GM21390 (cell line): Measurements from ENCODE around the gene DNMT3L.
"Not testable (repeated sequence)": the region's sequence is repeated elsewhere in the genome, so short reads cannot be mapped to it uniquely, and the experiment has no call there.

Source experiments
- ATAC-seq: cut with Tn5 transposase; IDR thresholded peaks from one replicate; pipeline ENCODE4 v1.9.1; 2021; ENCODE audit not compliant: unreplicated experiment

The DNMT3L gene

DNA sequence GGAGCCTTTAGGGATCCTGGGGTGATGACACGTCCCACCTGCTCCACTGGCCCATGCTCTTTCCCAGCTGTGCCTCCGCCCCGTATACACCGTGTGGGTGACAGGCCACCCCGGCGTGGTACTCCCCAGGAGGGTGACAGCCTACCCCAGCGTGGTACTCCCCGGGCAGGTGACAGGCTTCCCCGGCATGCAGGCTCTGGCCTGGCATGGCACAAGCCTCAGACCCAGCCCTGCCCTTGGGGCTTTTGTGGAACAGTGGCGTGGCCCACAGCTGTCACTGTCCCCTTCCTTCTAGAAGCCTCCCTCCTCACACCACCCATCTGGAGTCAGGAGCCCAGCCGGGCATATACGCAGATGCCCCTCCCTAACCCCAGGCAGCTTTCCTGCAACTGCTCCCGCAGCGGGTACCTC is 33.5 kb upstream of the DNMT3L start:
- no peak for ATAC-seq

DNA sequence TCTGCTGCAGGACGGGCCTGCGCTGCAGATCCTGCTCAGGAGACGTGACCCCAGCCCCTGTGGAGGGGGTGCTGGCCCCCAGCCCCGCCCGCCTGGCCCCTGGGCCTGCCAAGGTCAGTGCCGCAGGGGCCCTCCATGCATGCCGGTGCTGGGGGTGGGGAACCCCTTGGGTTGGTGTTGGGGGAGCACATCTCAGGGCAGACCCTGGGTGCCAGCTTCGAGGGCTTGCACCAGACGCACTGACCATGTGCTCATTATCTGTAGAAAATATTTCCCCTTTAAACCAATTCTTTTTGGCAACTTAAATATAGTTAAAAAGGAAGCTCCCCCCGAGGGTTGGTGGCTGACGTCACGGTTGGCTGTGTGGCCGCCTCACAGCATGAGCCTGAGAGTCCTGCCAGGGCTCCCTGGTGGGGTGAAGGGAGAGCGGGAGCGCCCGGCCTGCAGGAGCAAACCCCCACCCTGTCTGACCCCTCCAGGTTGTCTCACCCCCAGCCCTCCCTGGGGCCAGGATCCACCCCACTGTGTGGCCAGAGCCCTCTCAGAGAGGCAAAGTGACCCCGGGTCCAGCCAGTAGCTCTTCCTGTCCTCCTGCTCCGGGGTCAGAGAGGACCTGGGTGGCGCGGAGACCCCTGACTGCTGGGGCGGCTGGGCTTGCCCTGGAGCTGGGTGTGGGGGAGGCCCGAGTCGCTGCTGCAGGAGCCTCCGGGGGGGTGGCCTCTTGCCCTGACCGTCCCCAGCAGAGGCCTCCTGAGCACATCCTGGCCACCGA is 32.9 kb upstream of the DNMT3L start:
- ATAC-seq: no peak

DNA sequence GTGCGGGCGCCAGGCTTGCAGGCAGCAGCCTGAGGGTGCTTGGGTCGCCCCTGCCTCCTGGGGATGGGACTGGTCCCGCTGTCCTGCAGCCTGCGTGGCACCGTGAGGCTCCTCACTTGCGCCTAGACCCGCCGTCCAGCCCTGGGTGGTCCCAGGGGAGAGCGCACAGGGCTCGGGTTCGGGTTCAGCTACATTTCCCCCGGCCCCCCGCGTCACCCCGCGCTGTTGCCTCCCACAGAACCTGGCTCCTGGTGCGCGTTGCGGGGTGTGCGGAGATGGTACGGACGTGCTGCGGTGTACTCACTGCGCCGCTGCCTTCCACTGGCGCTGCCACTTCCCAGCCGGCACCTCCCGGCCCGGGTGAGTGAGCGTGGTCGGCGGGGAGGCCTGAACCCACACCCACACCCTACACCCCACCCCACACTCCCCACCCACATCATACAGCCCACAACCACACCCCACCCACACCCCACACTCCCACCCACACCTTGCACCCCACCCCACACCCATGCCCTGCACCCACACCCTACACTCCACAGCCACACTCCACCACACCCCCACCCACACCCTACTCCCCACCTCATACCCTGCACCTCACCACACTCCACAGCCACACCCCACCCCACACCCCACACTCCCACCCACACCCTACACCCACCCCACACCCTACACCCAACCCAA is 32.0 kb upstream of the DNMT3L start:
- ATAC-seq: no peak

DNA sequence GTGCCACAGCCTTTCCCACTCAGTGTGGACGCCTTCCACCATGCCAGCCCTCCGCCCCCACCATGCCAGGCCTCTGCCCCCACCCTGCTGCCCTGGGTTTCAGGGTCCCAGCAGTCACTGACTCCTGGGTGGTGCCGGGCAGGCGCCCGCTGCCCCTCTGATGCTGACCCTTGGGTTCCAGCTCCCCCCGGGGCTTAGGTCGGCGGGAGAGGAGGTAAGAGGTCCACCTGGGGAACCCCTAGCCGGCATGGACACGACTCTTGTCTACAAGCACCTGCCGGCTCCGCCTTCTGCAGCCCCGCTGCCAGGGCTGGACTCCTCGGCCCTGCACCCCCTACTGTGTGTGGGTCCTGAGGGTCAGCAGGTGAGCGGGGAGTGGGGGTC is 31.1 kb upstream of the DNMT3L start:
- no peak for ATAC-seq

DNA sequence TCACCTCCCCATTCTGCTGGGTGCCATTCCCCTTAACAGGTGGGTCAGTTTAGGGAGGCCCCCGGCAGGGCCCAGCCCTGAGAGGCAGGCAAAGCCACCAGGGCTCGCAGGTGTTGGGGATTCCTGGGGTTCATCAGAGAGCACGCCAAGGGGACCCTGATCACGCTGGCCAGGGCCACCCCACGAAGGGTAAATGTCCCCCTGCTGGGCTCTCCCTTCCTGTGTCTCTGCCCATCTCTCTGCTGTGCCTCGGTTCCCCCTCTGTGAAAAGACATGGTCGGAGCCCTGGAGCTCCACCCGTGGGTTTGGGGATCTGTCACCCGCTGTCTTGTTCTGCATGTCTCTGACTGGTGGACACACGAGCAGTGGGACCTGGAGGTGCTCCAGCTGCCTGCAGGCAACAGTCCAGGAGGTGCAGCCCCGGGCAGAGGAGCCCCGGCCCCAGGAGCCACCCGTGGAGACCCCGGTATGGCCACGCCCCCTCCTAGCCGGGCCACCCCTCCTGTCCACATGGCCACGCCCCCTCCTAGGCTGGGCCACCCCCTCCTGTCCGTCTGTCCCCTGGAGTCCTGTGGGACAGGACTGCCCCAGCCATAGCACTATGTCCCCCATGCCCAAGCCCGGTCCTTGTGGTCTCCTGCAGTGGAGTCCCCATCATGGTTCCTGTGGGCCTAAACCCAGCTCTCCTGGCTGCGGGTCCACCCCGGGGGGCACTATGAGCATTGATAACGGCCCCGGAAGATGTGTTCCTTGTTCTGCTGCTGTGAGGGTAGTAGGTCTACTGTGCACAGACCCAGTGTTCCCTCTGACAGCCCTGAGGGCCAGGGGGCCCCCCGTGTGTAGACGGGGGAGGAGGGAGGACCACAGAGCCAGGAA is 30.5 kb upstream of the DNMT3L start:
- no peak for ATAC-seq

DNA sequence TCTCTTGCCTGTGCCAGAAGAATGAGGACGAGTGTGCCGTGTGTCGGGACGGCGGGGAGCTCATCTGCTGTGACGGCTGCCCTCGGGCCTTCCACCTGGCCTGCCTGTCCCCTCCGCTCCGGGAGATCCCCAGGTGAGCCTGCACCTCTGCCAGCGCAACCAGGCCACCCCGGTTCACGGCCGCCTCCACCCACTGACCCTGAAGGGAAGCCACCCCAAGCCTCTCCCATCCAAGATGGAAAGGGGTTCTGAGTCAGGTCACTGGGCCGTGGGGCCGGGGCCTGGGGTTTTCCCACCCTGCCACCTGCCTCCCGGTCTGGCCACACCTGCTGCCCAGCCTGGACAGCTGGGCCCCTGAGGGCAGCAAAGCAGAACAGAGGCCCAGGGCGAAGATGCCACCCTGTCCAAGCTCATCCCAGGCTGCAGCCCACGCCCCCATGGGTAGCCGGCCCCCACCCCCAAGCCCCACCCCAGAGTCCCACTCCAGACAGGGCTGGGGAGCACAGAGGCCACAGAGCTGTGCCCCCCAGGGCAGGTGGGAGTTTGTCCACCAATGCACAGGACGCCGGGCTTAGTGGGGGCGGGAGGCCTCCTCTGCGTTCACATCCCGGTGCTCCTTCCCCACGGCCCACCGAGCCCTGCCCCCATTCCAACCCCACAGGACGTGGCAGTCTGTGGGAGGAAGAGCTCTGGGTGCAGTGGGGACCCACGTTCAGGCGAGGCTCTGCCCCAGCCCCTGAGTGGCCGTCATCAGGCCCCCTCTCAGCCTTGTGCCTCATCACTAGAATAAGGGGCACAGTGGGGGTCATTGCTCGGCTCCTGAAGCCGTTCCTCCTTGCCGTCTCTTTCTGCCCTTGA is 29.6 kb upstream of the DNMT3L start:
- no peak for ATAC-seq

DNA sequence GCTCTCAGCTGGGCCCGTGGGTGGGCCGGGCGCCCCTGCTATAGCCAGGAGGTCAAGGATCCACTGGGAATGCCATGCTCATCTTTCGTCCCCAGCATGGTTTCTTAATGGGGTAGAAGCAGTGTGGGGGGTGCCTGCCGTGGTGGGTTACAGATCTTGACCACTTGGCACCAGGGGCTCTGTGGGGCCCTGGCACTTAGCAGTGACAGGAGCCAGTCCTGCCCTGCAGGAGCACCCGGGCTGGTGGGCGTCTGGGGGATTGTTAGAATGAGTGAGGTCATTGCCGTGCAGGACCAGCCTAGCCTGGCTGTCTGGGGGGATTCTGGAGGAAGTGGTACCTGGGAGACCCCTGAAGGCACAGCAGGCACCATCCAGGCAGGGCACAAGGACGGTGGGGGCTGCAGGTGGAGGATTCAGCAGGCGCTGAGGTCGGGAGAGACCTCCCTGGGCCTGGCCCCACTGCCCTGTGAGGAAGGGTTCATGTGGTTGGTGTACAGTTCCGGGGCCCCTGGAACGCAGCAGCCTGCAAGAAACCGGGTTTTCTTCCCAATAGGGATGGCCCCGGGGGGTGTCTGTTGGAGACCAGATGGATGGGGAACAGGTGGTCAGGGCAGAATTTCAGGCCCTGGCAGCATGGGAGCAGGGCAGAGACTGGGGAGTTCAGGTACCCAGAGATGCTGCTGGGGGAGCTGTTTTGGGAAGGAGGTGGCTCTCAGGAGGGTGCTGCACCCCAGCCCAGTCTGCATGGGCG is 28.8 kb upstream of the DNMT3L start:
- ATAC-seq: no peak

DNA sequence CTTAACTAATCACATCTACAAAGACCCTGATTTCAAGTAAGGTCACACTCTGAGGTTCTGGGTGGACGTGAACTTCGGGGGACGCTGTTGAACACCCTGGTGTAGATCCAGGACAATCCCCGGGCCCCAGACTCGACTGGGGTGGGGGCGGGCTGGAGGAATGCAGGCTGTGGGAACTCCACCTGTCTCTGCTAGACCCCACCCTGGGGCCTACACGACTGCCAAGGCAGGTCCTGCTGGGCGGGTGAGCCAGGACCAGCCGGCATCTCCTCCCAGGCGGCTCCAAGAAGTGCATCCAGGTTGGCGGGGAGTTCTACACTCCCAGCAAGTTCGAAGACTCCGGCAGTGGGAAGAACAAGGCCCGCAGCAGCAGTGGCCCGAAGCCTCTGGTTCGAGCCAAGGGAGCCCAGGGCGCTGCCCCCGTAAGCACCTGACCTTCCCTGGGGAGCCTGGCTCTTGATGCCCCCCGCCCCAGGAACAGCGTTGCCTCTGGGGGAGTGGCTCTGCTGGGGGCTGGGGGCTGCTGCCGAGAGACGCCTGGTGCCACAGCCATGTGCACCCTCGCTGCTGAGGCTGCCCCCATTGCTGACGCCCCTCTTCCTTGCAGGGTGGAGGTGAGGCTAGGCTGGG is 27.8 kb upstream of the DNMT3L start:
- ATAC-seq: no peak

DNA sequence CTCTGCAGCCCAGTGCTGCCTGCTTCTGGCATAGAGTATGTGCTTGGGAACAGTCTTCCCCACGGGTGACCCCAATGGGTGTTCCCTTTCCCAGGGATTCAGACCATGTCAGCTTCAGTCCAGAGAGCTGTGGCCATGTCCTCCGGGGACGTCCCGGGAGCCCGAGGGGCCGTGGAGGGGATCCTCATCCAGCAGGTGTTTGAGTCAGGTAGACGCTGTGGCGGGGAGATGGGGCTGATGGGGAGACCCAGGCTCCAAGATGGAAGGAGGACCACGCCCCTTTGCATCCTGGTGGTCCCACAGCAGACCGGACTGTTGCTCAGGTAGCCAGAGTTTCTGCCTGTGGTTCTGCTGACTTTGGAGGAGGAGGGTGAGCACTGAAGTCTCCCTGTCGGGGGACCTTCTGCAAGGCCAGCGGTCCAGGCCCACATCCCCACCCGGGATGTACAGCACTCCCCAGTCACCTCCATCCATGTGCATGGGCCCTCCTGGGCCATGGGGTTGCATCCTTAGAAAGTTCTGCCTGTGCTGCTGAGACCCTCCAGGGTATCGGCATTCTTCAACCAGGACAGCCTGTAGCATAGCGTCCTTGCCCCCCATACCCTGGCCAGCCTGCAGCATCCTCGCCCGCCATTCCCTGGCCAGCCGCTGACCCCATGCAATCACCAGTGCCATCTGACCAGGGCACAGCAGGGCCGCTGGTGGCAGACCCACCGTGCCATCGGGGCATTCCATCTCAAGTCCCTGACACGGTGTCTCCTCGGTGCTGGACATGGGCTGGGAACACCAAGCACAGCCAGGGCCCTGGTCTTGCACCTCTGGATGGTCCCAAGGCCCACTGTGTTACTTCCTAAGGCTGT is 26.8 kb upstream of the DNMT3L start:
- ATAC-seq: no peak

DNA sequence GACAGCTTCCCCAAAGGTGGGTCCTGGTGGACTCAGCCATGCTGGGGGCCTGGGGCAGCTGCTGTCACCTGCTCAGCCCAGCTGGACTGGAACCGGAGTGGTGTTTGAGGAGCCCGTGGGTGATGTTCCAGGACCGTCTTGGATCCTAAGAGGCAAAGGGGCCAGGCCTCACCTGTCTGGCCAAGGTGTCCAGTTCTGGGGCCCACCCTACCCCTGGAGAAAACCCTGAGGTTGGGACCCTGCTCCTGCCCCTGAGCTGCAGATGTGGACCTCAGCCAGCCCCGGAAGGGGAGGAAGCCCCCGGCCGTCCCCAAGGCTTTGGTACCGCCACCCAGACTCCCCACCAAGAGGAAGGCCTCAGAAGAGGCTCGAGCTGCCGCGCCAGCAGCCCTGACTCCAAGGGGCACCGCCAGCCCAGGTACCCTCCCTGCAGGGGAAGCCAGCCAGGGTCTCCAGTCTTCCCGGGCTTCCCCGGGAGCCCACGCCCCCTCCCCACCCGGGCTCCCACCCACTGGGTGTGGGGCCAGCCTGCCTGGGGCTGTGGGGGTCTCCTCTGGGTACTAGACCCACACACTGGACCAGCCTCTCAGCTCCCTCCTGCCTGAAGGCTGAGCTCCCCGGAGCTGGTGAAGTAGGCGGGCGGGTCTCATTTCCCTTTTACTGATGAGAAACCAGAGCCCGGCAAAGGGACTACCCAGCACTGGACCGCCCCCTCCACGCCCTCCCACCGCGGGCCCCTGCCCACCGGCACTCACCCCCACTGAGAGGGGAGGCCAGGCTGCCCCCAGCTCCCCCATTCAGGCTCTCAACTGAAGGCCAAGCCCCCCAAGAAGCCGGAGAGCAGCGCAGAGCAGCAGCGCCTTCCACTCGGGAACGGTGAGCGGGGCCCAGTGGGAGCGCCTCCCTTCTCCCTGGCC is 25.3 kb upstream of the DNMT3L start:
- no peak for ATAC-seq

DNA sequence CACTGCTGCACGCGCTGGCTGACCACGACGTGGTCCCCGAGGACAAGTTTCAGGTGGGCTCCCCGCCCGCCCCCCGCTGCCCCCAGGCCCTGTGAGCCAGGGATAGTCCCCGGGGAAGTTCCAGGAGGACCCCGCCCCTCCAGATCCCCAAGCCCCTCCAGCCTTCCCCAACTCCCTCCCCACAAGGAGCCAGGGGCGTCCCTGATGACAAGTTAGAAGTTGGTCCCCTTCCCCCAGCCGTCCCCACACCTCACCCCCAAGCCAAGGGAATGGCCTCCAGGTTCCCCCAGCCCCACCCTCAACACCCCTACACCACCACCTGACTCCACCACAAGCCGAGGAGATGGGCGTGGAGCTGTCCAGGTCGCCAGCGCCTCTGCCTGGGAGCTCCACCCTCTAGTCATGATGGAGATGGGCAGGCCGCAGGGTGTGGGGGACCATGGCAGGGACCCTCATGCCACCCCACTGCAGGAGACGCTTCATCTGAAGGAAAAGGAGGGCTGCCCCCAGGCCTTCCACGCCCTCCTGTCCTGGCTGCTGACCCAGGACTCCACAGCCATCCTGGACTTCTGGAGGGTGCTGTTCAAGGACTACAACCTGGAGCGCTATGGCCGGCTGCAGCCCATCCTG is 24.5 kb upstream of the DNMT3L start:
- ATAC-seq: no peak

DNA sequence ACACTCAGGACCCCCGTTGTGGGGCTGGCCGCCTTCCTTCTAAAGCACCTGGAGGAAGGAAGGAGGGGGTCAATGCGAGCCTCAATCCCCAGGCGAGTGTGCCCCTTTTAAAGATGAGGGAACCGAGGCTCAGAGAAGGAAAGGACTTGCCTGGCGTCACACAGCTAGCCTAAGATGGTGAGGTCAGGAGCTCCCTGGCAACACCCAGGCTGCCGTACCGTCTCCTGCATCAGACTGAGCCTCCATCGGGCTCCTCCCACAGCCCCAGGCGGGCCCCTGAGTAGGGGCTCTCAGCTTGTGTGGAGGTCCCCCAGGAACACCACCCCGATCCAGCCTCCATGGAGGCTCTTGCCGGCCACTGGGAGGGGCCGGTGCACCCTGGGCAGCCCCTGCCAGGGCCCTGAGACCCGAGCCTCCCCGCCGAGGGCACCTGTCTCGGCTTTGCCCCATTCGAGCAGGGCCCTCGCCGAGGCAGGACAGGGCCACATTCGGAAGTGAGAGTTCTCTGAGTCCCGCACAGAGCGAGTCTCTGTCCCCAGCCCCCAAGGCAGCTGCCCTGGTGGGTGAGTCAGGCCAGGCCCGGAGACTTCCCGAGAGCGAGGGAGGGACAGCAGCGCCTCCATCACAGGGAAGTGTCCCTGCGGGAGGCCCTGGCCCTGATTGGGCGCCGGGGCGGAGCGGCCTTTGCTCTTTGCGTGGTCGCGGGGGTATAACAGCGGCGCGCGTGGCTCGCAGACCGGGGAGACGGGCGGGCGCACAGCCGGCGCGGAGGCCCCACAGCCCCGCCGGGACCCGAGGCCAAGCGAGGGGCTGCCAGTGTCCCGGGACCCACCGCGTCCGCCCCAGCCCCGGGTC is 23.7 kb upstream of the DNMT3L start, which contains the start of gene AIRE:
TSS of gene AIRE (plus strand) at position 739 of the 855 bp plus-strand sequence. CDS start 131 bp downstream, outside the sequence.
- no peak for ATAC-seq

DNA sequence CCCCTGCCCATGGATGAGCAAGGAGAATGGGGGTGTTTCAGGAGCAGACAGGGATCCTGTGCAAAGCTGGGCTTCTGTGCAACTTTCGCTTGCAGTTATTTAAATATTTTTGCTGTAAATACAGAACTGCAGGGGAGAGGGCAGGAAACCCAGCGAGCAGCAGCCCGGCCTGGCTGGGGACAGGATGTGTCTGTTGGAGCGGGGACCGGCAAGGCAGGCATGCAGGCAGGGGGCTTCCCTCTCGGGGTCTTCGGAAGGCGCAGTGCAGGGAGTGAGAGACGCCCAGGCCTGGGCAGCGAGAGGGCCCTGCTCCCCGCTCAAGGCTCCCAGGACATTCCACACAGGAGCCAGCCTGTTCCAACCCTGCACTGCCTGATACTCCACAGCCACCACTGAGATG is 22.3 kb upstream of the DNMT3L start:
- no peak for ATAC-seq

DNA sequence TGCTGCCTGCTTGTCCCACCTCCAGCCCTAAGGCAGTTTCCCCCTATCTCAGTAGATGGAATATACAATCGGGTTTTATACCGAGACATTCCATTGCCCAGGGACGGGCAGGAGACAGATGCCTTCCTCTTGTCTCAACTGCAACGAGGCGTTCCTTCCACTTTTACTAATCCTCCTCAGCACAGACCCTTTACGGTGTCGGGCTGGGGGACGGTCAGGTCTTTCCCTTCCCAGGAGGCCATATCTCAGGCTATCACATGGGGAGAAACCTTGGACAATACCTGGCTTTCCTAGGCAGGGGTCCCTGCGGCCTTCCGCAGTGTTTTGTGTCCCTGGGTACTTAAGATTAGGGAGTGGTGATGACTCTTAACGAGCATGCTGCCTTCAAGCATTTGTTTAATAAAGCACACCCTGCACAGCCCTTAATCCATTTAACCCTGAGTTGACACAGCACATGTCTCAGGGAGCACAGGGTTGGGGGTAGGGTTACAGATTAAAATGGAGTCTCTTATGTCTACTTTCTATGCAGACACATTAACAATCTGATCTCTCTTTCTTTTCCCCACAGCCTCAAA is 21.6 kb upstream of the DNMT3L start:
- ATAC-seq: not testable (repeated sequence)

DNA sequence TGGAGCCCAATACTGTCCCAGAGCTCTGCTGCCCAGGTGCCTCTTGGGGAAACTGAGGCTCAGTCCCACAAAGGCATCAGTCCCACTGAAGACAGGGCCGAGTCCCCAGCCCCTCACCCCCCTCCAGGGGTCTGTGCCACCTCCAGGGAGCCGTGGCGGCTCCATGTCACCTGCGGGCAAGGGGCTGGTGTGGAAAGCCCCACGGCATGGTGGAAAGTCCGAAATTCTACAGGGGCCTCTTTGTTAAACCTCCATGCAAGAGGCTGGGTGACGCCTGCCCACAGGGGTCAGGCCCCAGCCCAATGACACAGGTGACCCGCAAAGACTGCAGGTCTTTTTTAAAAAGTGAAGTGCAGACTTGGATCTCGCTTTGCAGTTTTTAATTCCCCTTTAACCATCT is 20.7 kb upstream of the DNMT3L start:
- no peak for ATAC-seq

DNA sequence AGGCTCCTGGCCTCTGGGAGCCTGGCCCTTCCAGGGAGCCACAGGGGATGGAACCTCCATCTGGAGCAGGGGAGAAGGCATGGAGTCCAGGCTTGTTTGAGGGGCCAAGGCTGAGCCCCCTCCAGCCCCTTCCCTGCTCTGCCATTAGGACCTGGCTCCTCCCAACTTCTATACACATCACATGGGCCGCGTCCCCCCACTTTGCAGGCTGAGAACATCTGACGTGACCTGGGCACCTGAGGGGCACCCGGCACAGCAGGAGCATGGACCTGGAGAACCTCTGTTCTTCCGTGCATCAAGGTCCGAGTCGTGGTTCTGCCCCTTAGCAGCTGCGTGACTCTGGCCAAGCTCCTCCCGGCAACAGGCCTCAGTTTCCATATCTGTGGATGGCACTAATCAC is 20.1 kb upstream of the DNMT3L start:
- no peak for ATAC-seq
